SK-N-SH (cell line): ENCODE data around the gene ORC5.

Experiments
- EP300 ChIP-seq, 2 experiments: IDR thresholded peaks; 2 replicates each; pipeline versions ENCODE4 v1.4.0 to v1.6.1; 2012; ENCODE audit warnings: borderline replicate concordance in 1 of 2, low read depth in 1 of 2, low read length in 1 of 2
- EZH2phosphoT487 ChIP-seq: fragments of 200-600 bp; sonication (generic); IDR thresholded peaks from 2 replicates; pipeline ENCODE4 v1.6.1; 2017; ENCODE audit warnings: low read depth, mixed run types, mild to moderate bottlenecking, antibody characterized with exemption, moderate library complexity, borderline replicate concordance
- FOXM1 ChIP-seq: IDR thresholded peaks from 2 replicates; pipeline ENCODE4 v1.4.0; 2012; ENCODE audit warnings: low read depth, mild to moderate bottlenecking
- TF ChIP-seq, protein P1 (sequence below): fragments of 200-600 bp; sonication (generic); IDR thresholded peaks from 2 replicates; pipeline ENCODE4 v1.6.1; 2017; ENCODE audit warnings: antibody characterized with exemption, mild to moderate bottlenecking, moderate library complexity
- TF ChIP-seq, protein P2 (sequence below): IDR thresholded peaks from 2 replicates; pipeline ENCODE4; 2012
- TF ChIP-seq, protein P3 (sequence below): IDR thresholded peaks from 2 replicates; pipeline ENCODE4 v1.4.0; 2012; ENCODE audit warnings: low read depth
- TF ChIP-seq, protein P4 (sequence below): IDR thresholded peaks from 2 replicates; pipeline ENCODE4 v1.4.0; 2012; ENCODE audit warnings: low read depth, borderline replicate concordance

DNA sequence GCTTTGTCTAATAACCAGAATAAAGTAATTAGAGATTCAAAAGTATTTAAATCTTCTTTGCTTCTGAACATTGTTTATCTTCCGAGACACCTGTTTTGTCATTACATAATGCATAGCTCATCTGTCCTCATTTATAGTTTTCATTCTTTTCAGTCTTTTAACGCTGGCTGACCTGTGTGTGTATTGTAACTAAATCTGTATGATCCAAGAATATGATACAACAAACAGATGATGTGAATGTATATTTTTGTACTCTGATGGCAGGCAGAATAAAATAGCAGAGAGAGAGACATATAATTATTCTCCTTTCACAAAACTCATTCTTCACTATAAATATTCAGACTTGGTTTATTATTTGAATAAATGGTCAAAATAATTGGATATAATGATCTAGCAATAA is 80.6 kb downstream of the ORC5 start:
- TF ChIP-seq, protein P1, sequence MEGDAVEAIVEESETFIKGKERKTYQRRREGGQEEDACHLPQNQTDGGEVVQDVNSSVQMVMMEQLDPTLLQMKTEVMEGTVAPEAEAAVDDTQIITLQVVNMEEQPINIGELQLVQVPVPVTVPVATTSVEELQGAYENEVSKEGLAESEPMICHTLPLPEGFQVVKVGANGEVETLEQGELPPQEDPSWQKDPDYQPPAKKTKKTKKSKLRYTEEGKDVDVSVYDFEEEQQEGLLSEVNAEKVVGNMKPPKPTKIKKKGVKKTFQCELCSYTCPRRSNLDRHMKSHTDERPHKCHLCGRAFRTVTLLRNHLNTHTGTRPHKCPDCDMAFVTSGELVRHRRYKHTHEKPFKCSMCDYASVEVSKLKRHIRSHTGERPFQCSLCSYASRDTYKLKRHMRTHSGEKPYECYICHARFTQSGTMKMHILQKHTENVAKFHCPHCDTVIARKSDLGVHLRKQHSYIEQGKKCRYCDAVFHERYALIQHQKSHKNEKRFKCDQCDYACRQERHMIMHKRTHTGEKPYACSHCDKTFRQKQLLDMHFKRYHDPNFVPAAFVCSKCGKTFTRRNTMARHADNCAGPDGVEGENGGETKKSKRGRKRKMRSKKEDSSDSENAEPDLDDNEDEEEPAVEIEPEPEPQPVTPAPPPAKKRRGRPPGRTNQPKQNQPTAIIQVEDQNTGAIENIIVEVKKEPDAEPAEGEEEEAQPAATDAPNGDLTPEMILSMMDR, result no peak
- TF ChIP-seq, protein P2, sequence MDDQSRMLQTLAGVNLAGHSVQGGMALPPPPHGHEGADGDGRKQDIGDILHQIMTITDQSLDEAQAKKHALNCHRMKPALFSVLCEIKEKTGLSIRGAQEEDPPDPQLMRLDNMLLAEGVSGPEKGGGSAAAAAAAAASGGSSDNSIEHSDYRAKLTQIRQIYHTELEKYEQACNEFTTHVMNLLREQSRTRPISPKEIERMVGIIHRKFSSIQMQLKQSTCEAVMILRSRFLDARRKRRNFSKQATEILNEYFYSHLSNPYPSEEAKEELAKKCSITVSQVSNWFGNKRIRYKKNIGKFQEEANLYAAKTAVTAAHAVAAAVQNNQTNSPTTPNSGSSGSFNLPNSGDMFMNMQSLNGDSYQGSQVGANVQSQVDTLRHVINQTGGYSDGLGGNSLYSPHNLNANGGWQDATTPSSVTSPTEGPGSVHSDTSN, result no peak
- TF ChIP-seq FOXM1 (no peak), EP300 (IDR thresholded peaks at IDR 0.05; ENCODE audit: borderline replicate concordance in 1 of 2, low read depth in 1 of 2, low read length in 1 of 2) (no peak), EZH2phosphoT487 (no peak)
- TF ChIP-seq, protein P3, sequence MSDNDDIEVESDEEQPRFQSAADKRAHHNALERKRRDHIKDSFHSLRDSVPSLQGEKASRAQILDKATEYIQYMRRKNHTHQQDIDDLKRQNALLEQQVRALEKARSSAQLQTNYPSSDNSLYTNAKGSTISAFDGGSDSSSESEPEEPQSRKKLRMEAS, result no peak
- TF ChIP-seq, protein P4, sequence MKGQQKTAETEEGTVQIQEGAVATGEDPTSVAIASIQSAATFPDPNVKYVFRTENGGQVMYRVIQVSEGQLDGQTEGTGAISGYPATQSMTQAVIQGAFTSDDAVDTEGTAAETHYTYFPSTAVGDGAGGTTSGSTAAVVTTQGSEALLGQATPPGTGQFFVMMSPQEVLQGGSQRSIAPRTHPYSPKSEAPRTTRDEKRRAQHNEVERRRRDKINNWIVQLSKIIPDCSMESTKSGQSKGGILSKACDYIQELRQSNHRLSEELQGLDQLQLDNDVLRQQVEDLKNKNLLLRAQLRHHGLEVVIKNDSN, result no peak
